SK-N-SH treated with all-trans-retinoic acid at 6 μM for 48 hours (cell line): ENCODE results near the gene KCNK10.

Experiments used
- ARNTL ChIP-seq: fragments of 450-650 bp; formaldehyde crosslinking; IDR thresholded peaks from 2 replicates; pipeline ENCODE4 v1.5.0; 2020; ENCODE audit warnings: low read depth, mild to moderate bottlenecking, moderate library complexity, borderline replicate concordance
- OSR1 ChIP-seq: fragments of 250-450 bp; sonication (Bioruptor Pico); IDR thresholded peaks from 2 replicates; pipeline ENCODE4 v1.8.0; 2022; ENCODE audit warnings: moderate library complexity, mild to moderate bottlenecking, inconsistent platforms
- PATZ1 ChIP-seq: fragments of 250-450 bp; sonication (Bioruptor Pico); IDR thresholded peaks from 2 replicates; pipeline ENCODE4 v1.8.0; 2020; ENCODE audit warnings: mild to moderate bottlenecking, moderate library complexity, borderline replicate concordance
- PPARA ChIP-seq: fragments of 250-450 bp; sonication (Bioruptor Pico); IDR thresholded peaks from 2 replicates; pipeline ENCODE4 v1.5.0; 2020; ENCODE audit warnings: mild to moderate bottlenecking, borderline replicate concordance
- RARB ChIP-seq: fragments of 250-450 bp; sonication (Bioruptor Pico); IDR thresholded peaks from 2 replicates; pipeline ENCODE4 v1.8.0; 2021; ENCODE audit warnings: mild to moderate bottlenecking, moderate library complexity
- SNAI2 ChIP-seq: fragments of 250-450 bp; sonication (Bioruptor Pico); IDR thresholded peaks from 2 replicates; pipeline ENCODE4 v1.5.0; 2020; ENCODE audit warnings: mild to moderate bottlenecking, moderate library complexity
- ZC3H10 ChIP-seq: fragments of 250-450 bp; sonication (Bioruptor Pico); IDR thresholded peaks from 2 replicates; pipeline ENCODE4 v1.5.1; 2021; ENCODE audit warnings: mild to moderate bottlenecking, moderate library complexity
- ZFP3 ChIP-seq: fragments of 250-450 bp; sonication (Bioruptor Pico); IDR thresholded peaks from 2 replicates; pipeline ENCODE4 v1.5.0; 2020; ENCODE audit warnings: mild to moderate bottlenecking, moderate library complexity
- ZFP30 ChIP-seq: fragments of 450-650 bp; formaldehyde crosslinking; IDR thresholded peaks from 2 replicates; pipeline ENCODE4 v1.5.0; 2022; ENCODE audit warnings: mild to moderate bottlenecking, moderate library complexity
- ZNF565 ChIP-seq: fragments of 450-650 bp; formaldehyde crosslinking; conservative IDR thresholded peaks from 2 replicates; pipeline ENCODE4 v1.5.0; 2020; ENCODE audit warnings: low read depth, mild to moderate bottlenecking, moderate library complexity
- ZNF8 ChIP-seq: fragments of 450-650 bp; formaldehyde crosslinking; IDR thresholded peaks from 2 replicates; pipeline ENCODE4 v1.5.0; 2020; ENCODE audit warnings: mild to moderate bottlenecking, moderate library complexity

GRCh38 chr14:88299865-88300530 is 23.1 kb downstream of the KCNK10 start:
- TF ChIP-seq ZFP30 (CRISPR knock-in tag): no peak
- TF ChIP-seq SNAI2 (CRISPR knock-in tag): no peak
- no peak for TF ChIP-seq PPARA
- TF ChIP-seq OSR1 (CRISPR knock-in tag): no peak
- no peak for TF ChIP-seq ZNF8 (CRISPR knock-in tag)
- no peak for TF ChIP-seq ARNTL (CRISPR knock-in tag)
- no peak for TF ChIP-seq ZC3H10 (CRISPR knock-in tag)
- TF ChIP-seq ZNF565 (CRISPR knock-in tag): no peak
- TF ChIP-seq RARB (CRISPR knock-in tag): no peak
- TF ChIP-seq ZFP3 (CRISPR knock-in tag): no peak
- no peak for TF ChIP-seq PATZ1 (CRISPR knock-in tag)
